Measurements from ENCODE around the gene DMXL2.

Gene DMXL2

DNA sequence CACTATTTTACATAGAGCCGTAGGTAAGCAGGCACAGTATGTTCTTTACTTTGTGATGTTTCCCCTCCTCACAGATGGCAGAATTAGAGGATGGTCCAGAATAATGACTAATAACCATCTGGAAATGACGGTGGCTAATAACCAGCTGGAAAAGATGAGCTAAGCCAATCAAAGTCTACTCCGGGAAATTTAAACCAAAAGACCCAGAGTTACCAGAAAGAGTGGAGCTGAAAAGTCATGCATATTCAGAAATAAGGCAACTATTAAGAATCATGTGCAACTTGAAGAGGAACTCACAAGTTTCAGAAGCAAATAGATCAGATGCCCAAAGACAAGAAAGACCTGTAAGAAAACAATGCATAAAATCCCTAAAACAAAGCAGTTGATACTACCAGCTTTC lies 33.6 kb downstream of the DMXL2 start:
- no peak for DNase-seq (ENCODE audit: low read depth)
- TF ChIP-seq, protein P1, sequence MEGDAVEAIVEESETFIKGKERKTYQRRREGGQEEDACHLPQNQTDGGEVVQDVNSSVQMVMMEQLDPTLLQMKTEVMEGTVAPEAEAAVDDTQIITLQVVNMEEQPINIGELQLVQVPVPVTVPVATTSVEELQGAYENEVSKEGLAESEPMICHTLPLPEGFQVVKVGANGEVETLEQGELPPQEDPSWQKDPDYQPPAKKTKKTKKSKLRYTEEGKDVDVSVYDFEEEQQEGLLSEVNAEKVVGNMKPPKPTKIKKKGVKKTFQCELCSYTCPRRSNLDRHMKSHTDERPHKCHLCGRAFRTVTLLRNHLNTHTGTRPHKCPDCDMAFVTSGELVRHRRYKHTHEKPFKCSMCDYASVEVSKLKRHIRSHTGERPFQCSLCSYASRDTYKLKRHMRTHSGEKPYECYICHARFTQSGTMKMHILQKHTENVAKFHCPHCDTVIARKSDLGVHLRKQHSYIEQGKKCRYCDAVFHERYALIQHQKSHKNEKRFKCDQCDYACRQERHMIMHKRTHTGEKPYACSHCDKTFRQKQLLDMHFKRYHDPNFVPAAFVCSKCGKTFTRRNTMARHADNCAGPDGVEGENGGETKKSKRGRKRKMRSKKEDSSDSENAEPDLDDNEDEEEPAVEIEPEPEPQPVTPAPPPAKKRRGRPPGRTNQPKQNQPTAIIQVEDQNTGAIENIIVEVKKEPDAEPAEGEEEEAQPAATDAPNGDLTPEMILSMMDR (conservative IDR thresholded peaks at IDR 0.05; ENCODE audit: control insufficient read depth, insufficient read depth, low read depth, low read length): no peak
- H3K4me3 ChIP-seq (ENCODE audit: control insufficient read depth, low read depth, low read length): no peak overlapping the region

DNA sequence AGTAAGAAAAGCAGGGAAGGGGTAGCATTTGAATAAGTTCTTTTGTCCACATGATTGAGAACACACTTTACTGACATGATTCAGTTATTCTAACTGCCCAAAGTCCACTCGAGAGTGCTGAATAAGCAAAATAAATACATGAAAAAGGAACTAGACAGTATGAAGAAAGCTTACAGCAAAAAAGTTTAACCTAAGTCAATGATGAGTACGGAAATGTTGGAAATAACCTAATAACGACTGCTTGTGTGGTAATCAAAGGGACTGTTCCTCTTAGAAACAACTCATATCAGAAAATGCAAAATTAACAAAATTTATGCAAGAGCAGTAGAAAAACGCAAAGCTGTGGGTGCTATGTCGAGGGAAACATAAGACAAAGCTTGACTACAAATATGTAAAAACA lies 36.6 kb downstream of the DMXL2 start:
- H3K4me3 ChIP-seq (ENCODE audit: control insufficient read depth, low read depth, low read length): no peak overlapping the region

DNA sequence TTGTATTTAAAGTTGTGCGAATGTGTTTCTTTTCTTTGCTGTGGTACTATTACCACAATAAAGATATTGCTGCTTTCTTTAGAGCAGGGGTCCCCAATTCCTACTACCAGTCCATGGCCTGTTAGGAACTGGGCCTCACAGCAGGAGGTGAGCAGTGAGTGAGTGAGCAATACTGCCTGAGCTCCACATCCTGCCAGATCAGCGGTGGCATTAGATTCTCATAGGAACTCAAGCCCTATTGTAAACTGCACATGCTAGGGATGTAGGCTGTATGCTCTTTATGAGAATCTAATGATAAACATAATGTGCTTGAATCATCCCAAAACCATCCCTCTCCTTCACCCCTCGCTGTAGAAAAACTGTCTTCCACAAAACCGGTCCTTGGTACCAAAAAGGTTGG lies 41.6 kb downstream of the DMXL2 start:
- DNase-seq (ENCODE audit: low read depth): no peak
- H3K4me3 ChIP-seq (ENCODE audit: control insufficient read depth, low read depth, low read length): no peak overlapping the region
- TF ChIP-seq, protein P1 (conservative IDR thresholded peaks at IDR 0.05; ENCODE audit: control insufficient read depth, insufficient read depth, low read depth, low read length): no peak

More for the DNA sequence above, 36.6 kb downstream of the DMXL2 start:
- DNase-seq (ENCODE audit: low read depth): no peak
- TF ChIP-seq, protein P1 (conservative IDR thresholded peaks at IDR 0.05; ENCODE audit: control insufficient read depth, insufficient read depth, low read depth, low read length): no peak

DNA sequence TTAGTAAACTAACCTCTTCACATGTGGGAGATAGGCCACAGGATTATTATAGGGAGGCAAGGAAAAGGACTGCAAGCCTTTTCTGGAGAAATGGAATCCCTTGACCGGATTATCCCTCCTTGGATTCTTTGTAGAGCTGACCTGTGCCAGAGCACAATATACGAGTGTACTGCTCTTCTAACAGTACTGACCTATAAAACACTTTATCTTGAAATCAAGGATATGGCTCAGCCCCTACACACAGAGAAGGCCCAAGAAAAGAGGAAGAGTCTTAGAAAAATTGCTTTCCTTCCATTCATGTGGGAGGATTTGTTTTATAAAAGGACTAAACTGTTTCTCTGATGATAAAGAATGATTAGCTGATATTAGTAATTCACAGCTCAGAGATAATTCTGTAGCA lies 42.2 kb downstream of the DMXL2 start:
- H3K4me3 ChIP-seq (ENCODE audit: control insufficient read depth, low read depth, low read length): no peak overlapping the region
- no peak for DNase-seq (ENCODE audit: low read depth)
- TF ChIP-seq, protein P1 (conservative IDR thresholded peaks at IDR 0.05; ENCODE audit: control insufficient read depth, insufficient read depth, low read depth, low read length): no peak

DNA sequence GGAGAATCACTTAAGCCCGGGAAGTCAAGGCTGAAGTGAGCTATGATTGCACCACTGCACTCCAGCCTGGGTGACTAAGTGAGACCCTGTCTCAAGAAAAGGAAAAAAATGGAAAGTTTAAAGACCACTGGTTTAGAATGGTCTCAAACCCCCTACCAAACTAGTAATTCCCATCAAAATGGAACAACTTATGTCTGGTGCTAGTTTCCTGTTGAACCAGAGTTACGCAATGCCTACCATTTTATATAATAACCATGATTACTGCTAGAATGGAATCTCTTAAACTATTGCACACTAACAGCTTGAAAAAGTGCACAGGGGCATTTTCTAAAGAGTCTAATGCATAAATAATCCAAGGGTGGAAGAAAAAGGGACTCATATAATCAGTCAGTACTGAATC lies 43.6 kb downstream of the DMXL2 start:
- TF ChIP-seq, protein P1 (conservative IDR thresholded peaks at IDR 0.05; ENCODE audit: control insufficient read depth, insufficient read depth, low read depth, low read length): no peak
- no peak overlapping the region for H3K4me3 ChIP-seq (ENCODE audit: control insufficient read depth, low read depth, low read length)
- no peak for DNase-seq (ENCODE audit: low read depth)

DNA sequence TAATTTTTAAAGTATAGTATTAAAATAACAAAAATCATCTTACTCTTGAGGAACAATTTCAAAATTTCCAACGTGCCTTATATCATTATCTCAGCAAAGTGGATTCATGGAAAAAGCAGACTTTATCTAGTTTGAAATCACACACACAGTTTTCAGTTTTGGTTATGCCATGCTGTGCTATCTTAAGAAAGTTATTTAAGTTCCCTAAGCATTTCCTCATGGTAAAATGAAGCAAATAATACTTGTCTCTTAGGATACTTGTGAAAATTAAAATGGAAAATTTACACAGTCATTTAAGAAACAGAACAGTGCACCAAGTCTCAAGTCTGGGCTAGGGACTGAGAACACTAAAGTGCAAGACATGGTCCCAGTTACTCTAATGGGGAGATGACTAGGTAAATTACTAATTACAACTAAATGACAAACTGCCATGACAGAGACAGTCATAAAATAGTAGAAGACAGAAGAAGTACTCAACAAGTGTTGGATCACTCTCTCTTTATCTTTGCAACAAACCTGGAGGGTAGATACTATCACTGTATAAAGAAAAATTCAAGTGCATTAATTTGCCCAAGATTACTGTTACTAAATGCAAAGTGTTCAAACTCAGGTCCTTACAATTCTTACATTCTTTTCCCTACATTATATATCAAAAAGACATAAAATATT lies 44.8 kb downstream of the DMXL2 start:
- H3K4me3 ChIP-seq (ENCODE audit: control insufficient read depth, low read depth, low read length): no peak overlapping the region
- TF ChIP-seq, protein P1 (conservative IDR thresholded peaks at IDR 0.05; ENCODE audit: control insufficient read depth, insufficient read depth, low read depth, low read length): no peak
- DNase-seq (ENCODE audit: low read depth): no peak

Data from fibroblast of mammary gland (primary cell).